Measurements from ENCODE around the gene SEC61A2. TPM values are rescaled to one million over a fixed set of nuclear protein-coding genes. Genes with fewer than 3 reads are reported as not detected.

Gene SEC61A2
- total and polyA plus RNA-seq, 10 of the 15 experiments (the other 5 are each of a cell fraction or from before 2014, with no cell fraction given) = 3.0 to 36.2 (median 8.6) TPM

GRCh38 chr10:12195603-12196506, 66.4 kb downstream of the SEC61A2 start, which contains the start of the genes CDC123 and NUDT5 (continued):
- TF ChIP-seq EP300 (IDR thresholded peaks at IDR 0.05; ENCODE audit: borderline replicate concordance in 1 of 2, control insufficient read depth in 1 of 2, low read depth in 2 of 2, low read length in 2 of 2) (0 out of 4 replicates have a peak, but pooled peaks of 1 of the 2 experiments have one; percentile 28), KAT2A (conservative IDR thresholded peaks at IDR 0.05; ENCODE audit: control insufficient read depth, low read depth, low read length) (no peak), SRF (IDR thresholded peaks at IDR 0.05; ENCODE audit: low read depth in 2 of 2, low read length in 2 of 2) (peak; percentile 24 to 80; a peak in 3 of 4 replicates), CEBPZ (IDR thresholded peaks at IDR 0.05; ENCODE audit: low read depth, low read length) (no peak), PAX5 (IDR thresholded peaks at IDR 0.05; ENCODE audit: borderline replicate concordance, low read depth, low read length) (no peak), ZBTB33 (IDR thresholded peaks at IDR 0.05) (no peak), SMARCA5 (IDR thresholded peaks at IDR 0.05) (0 out of 2 replicates have a peak, but pooled peaks have one; percentile 24), HDAC2 (IDR thresholded peaks at IDR 0.05) (no peak), SUZ12 (IDR thresholded peaks at IDR 0.05; ENCODE audit: unreplicated experiment) (no peak), SREBF1 (IDR thresholded peaks at IDR 0.05; ENCODE audit: low read length) (peak; percentile 66; the same call in 1 of the 2 replicates), CHD4 (IDR thresholded peaks at IDR 0.05) (no peak), PRDM15 (CRISPR knock-in tag; IDR thresholded peaks at IDR 0.05) (no peak), NR2F1 (conservative IDR thresholded peaks at IDR 0.05) (peak; percentile 79), POLR2AphosphoS2 (IDR thresholded peaks at IDR 0.05; ENCODE audit: low read depth, low read length) (no peak), CHD1 (IDR thresholded peaks at IDR 0.05; ENCODE audit: low read depth, low read length) (no peak), RFX5 (IDR thresholded peaks at IDR 0.05; ENCODE audit: low read depth, low read length) (no peak), SMAD5 (IDR thresholded peaks at IDR 0.05; ENCODE audit: low read depth) (no peak; the same call in 1 of the 2 replicates)
